GM23338 (cell line): Measurements from ENCODE around the gene RFX2. TPM values are rescaled to one million over a fixed set of nuclear protein-coding genes. Genes with fewer than 3 reads are reported as not detected.

ENCODE experiments used
- ATAC-seq: fragments of 200-7000 bp; cut with Tn5 transposase; 3 replicates; pipeline ENCODE4 v1.9.1; 2020
- DNase-seq: peaks from one replicate; pipeline ENCODE4 v3.0.0-alpha.2; 2015; ENCODE audit warnings: low spot score
- H2AFZ ChIP-seq: fragments of 200-600 bp; sonication (generic); 2 replicates; pipeline ENCODE4 v1.8.0; 2016; ENCODE audit warnings: antibody characterized with exemption, mild to moderate bottlenecking, moderate library complexity
- H3F3A ChIP-seq: fragments of 200-600 bp; sonication (generic); replicated peaks from 2 replicates; pipeline ENCODE4 v1.8.0; 2017; ENCODE audit warnings: antibody characterized with exemption, mixed run types, low read depth
- H3K27ac ChIP-seq: fragments of 200-600 bp; sonication (generic); 2 replicates; pipeline ENCODE4 v1.6.1; 2016; ENCODE audit warnings: low read depth
- H3K27me3 ChIP-seq: fragments of 200-600 bp; sonication (generic); 2 replicates; pipeline ENCODE4 v1.8.0; 2016; ENCODE audit warnings: mild to moderate bottlenecking, mixed run types, moderate library complexity; ENCODE audit not compliant: insufficient read depth
- H3K36me3 ChIP-seq: fragments of 200-600 bp; sonication (generic); 2 replicates; pipeline ENCODE4 v1.8.0; 2016; ENCODE audit warnings: mild to moderate bottlenecking; ENCODE audit not compliant: insufficient read depth
- H3K4me1 ChIP-seq: fragments of 200-600 bp; sonication (generic); 2 replicates; pipeline ENCODE4 v1.8.0; 2016; ENCODE audit warnings: mild to moderate bottlenecking, moderate library complexity; ENCODE audit not compliant: insufficient read depth
- H3K4me2 ChIP-seq: fragments of 200-600 bp; sonication (generic); 2 replicates; pipeline ENCODE4 v1.7.1; 2017; ENCODE audit warnings: mixed run types
- H3K4me3 ChIP-seq: fragments of 200-600 bp; sonication (generic); 2 replicates; pipeline ENCODE4 v1.6.1; 2016; ENCODE audit warnings: mixed run types
- H3K79me2 ChIP-seq: fragments of 200-600 bp; sonication (generic); replicated peaks from 2 replicates; pipeline ENCODE4 v1.8.0; 2017; ENCODE audit warnings: mild to moderate bottlenecking; ENCODE audit not compliant: insufficient read depth
- H3K9me2 ChIP-seq: fragments of 200-600 bp; sonication (generic); 2 replicates; pipeline ENCODE4 v1.8.0; 2017; ENCODE audit not compliant: insufficient read depth
- H4K20me1 ChIP-seq: fragments of 200-600 bp; sonication (generic); replicated peaks from 2 replicates; pipeline ENCODE4 v1.8.0; 2017; ENCODE audit warnings: mild to moderate bottlenecking; ENCODE audit not compliant: insufficient read depth
- H3K27ac Mint-ChIP-seq: 2 replicates; pipeline ENCODE4 v1.8.0; 2020; ENCODE audit warnings: inconsistent platforms, mild to moderate bottlenecking, moderate library complexity, mixed read lengths
- H3K27me3 Mint-ChIP-seq: 3 replicates; pipeline ENCODE4 v1.8.0; 2022; ENCODE audit warnings: low read depth, mild to moderate bottlenecking, moderate library complexity, mixed read lengths, inconsistent platforms; ENCODE audit not compliant: insufficient read depth, poor library complexity
- H3K36me3 Mint-ChIP-seq: 3 replicates; pipeline ENCODE4 v1.8.0; 2021; ENCODE audit warnings: low read depth, mild to moderate bottlenecking, inconsistent platforms, moderate library complexity, mixed read lengths
- H3K4me1 Mint-ChIP-seq: 3 replicates; pipeline ENCODE4 v1.8.0; 2020; ENCODE audit warnings: mild to moderate bottlenecking, inconsistent platforms, mixed read lengths
- H3K4me3 Mint-ChIP-seq: 3 replicates; pipeline ENCODE4 v1.8.0; 2021; ENCODE audit warnings: moderate library complexity, mild to moderate bottlenecking, inconsistent platforms, mixed read lengths
- H3K9me3 Mint-ChIP-seq: 3 replicates; pipeline ENCODE4 v1.8.0; 2020; ENCODE audit warnings: moderate library complexity, mild to moderate bottlenecking, inconsistent platforms, mixed read lengths
- CREB1 ChIP-seq: fragments of 250-450 bp; sonication (Bioruptor Pico); IDR thresholded peaks from 2 replicates; pipeline ENCODE4 v1.5.0; 2020; ENCODE audit warnings: low read depth, mild to moderate bottlenecking, moderate library complexity
- EZH2 ChIP-seq: fragments of 200-600 bp; sonication (generic); IDR thresholded peaks from one replicate; pipeline ENCODE4 v1.8.0; 2017; ENCODE audit warnings: antibody characterized with exemption, mild to moderate bottlenecking, low read depth; ENCODE audit not compliant: unreplicated experiment
- EZH2phosphoT487 ChIP-seq: fragments of 200-600 bp; sonication (generic); IDR thresholded peaks from one replicate; pipeline ENCODE4 v1.8.1; 2018; ENCODE audit warnings: antibody characterized with exemption; ENCODE audit not compliant: unreplicated experiment
- JUNB ChIP-seq: IDR thresholded peaks from one replicate; pipeline ENCODE4 v1.6.1; 2016; ENCODE audit warnings: antibody characterized with exemption; ENCODE audit not compliant: unreplicated experiment
- NANOG ChIP-seq: IDR thresholded peaks from 2 replicates; pipeline ENCODE4 v1.6.1; 2016; ENCODE audit warnings: antibody characterized with exemption, borderline replicate concordance
- POLR2AphosphoS5 ChIP-seq: IDR thresholded peaks from 2 replicates; pipeline ENCODE4 v1.6.1; 2016; ENCODE audit warnings: antibody characterized with exemption, low read depth
- STAT1 ChIP-seq: IDR thresholded peaks from one replicate; pipeline ENCODE4 v1.6.1; 2016; ENCODE audit warnings: antibody characterized with exemption; ENCODE audit not compliant: unreplicated experiment
- ZNF114 ChIP-seq: fragments of 250-450 bp; sonication (Bioruptor Pico); IDR thresholded peaks from 2 replicates; pipeline ENCODE4 v1.5.0; 2020; ENCODE audit warnings: mild to moderate bottlenecking, moderate library complexity
- ZNF331 ChIP-seq: fragments of 250-450 bp; sonication (Bioruptor Pico); IDR thresholded peaks from 2 replicates; pipeline ENCODE4 v1.5.0; 2020; ENCODE audit warnings: low read depth, mild to moderate bottlenecking, moderate library complexity
- polyA plus RNA-seq: library from polyadenylated mRNA; unstranded; fragments of >200 nt; fragmentation: Nextera tagmentation; extraction: Ambion mirVana; gene quantifications from 2 replicates; pipeline ENCODE4 v1.2.1, GENCODE V29; 2016
- total RNA-seq: library from RNA; depleted of rRNA; stranded (reverse); fragments of >200 nt; shearing (Covaris generic); gene quantifications from 2 replicates; pipeline ENCODE4 v1.2.3, GENCODE V29; 2014
- TF ChIP-seq, protein P1 (sequence below): IDR thresholded peaks from 2 replicates; pipeline ENCODE4 v1.6.1; 2016; ENCODE audit warnings: antibody characterized with exemption
- TF ChIP-seq, protein P2 (sequence below): IDR thresholded peaks from one replicate; pipeline ENCODE4 v1.6.1; 2018; ENCODE audit warnings: antibody characterized with exemption; ENCODE audit not compliant: unreplicated experiment
- TF ChIP-seq, protein P3 (sequence below): fragments of 250-450 bp; sonication (Bioruptor Pico); IDR thresholded peaks from 2 replicates; pipeline ENCODE4 v1.5.0; 2020; ENCODE audit warnings: mild to moderate bottlenecking, moderate library complexity
- TF ChIP-seq, protein P4 (sequence below), 2 experiments: fragments of 200-600 bp in 1 of 2; sonication (generic) in 1 of 2; conservative IDR thresholded peaks; 2 replicates each; pipeline versions ENCODE4 v1.5.1 to v1.6.1; 2016 to 2017; ENCODE audit warnings: antibody characterized with exemption in 2 of 2, low read depth in 2 of 2, mild to moderate bottlenecking in 2 of 2, moderate library complexity in 1 of 2

The RFX2 gene
- total and polyA plus RNA-seq, 2 experiments from 2014 or later, result 4.6 to 13.0 TPM

DNA sequence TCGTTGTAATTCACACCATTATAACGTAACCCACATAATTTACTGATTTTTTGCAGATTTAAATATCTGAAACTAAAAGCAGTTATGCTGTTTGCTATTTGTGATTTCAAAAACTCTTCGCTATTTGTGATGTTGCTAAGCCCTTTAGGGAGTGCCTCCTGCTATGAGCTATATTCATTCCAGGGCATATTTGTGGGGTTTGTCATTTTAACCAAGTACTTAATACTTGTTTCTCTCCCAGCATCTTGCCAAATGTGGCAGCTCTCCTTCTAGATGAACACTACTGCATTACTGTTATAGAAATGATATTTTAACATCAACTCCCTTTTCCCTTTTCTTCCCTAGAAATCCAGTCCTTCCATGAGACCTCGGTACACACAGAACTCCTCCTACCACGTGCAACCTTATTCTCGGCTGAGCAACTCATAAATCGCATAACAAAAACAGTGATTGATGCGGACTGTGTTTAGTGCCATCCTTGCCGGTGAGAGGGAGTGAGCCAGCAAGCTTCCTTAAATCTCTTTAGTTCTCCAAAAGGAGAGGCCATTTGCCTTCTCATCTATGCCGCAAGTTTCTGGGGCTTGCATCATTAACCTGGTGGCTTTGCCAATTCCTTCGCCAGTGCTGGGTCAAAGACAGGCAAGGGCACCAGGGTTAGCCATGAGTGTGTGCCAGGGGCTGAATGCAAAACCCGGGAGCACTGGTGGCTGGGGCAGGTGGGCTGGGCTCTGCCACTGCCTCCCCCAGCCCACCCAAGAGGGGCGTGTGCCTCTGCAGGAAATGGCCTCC lies 33.4 kb downstream of the RFX2 start:
- no peaks in the 10 kb centered on the region for H3K27me3 ChIP-seq
- no peaks in the 10 kb centered on the region for H3K4me1 ChIP-seq
- H3K4me1 Mint-ChIP-seq, result peaks cover 6% of the 10 kb centered on the region; the same call in 1 of the 3 replicates
- H3K4me3 ChIP-seq, result no peak overlapping the region
- no peaks in the 10 kb centered on the region for H3F3A ChIP-seq
- H4K20me1 ChIP-seq, result no peaks in the 10 kb centered on the region
- H3K4me3 Mint-ChIP-seq, result no peak overlapping the region
- no peak overlapping the region for H2AFZ ChIP-seq
- H3K27me3 Mint-ChIP-seq, result peaks cover 7% of the 10 kb centered on the region
- no peak overlapping the region for H3K27ac ChIP-seq
- H3K36me3 Mint-ChIP-seq, result no peaks in the 10 kb centered on the region
- H3K4me2 ChIP-seq, result no peak overlapping the region
- no peak overlapping the region for H3K27ac Mint-ChIP-seq
- no peaks in the 10 kb centered on the region for H3K79me2 ChIP-seq
- H3K9me3 Mint-ChIP-seq, result no peaks in the 10 kb centered on the region; the same call in 2 of the 3 replicates
- H3K9me2 ChIP-seq, result no peaks in the 10 kb centered on the region
- ATAC-seq (no peak), DNase-seq (no peak)
- TF ChIP-seq JUNB, result no peak
- no peak for TF ChIP-seq STAT1
- no peak for TF ChIP-seq EZH2
- TF ChIP-seq ZNF331 (CRISPR knock-in tag), result no peak
- TF ChIP-seq, protein P1, sequence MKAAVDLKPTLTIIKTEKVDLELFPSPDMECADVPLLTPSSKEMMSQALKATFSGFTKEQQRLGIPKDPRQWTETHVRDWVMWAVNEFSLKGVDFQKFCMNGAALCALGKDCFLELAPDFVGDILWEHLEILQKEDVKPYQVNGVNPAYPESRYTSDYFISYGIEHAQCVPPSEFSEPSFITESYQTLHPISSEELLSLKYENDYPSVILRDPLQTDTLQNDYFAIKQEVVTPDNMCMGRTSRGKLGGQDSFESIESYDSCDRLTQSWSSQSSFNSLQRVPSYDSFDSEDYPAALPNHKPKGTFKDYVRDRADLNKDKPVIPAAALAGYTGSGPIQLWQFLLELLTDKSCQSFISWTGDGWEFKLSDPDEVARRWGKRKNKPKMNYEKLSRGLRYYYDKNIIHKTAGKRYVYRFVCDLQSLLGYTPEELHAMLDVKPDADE, result no peak
- no peak for TF ChIP-seq EZH2phosphoT487
- TF ChIP-seq ZNF114, result no peak
- no peak for TF ChIP-seq CREB1 (CRISPR knock-in tag)
- TF ChIP-seq, protein P2, sequence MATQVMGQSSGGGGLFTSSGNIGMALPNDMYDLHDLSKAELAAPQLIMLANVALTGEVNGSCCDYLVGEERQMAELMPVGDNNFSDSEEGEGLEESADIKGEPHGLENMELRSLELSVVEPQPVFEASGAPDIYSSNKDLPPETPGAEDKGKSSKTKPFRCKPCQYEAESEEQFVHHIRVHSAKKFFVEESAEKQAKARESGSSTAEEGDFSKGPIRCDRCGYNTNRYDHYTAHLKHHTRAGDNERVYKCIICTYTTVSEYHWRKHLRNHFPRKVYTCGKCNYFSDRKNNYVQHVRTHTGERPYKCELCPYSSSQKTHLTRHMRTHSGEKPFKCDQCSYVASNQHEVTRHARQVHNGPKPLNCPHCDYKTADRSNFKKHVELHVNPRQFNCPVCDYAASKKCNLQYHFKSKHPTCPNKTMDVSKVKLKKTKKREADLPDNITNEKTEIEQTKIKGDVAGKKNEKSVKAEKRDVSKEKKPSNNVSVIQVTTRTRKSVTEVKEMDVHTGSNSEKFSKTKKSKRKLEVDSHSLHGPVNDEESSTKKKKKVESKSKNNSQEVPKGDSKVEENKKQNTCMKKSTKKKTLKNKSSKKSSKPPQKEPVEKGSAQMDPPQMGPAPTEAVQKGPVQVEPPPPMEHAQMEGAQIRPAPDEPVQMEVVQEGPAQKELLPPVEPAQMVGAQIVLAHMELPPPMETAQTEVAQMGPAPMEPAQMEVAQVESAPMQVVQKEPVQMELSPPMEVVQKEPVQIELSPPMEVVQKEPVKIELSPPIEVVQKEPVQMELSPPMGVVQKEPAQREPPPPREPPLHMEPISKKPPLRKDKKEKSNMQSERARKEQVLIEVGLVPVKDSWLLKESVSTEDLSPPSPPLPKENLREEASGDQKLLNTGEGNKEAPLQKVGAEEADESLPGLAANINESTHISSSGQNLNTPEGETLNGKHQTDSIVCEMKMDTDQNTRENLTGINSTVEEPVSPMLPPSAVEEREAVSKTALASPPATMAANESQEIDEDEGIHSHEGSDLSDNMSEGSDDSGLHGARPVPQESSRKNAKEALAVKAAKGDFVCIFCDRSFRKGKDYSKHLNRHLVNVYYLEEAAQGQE, result no peak
- TF ChIP-seq NANOG, result no peak
- TF ChIP-seq POLR2AphosphoS5, result no peak
- TF ChIP-seq, protein P3, sequence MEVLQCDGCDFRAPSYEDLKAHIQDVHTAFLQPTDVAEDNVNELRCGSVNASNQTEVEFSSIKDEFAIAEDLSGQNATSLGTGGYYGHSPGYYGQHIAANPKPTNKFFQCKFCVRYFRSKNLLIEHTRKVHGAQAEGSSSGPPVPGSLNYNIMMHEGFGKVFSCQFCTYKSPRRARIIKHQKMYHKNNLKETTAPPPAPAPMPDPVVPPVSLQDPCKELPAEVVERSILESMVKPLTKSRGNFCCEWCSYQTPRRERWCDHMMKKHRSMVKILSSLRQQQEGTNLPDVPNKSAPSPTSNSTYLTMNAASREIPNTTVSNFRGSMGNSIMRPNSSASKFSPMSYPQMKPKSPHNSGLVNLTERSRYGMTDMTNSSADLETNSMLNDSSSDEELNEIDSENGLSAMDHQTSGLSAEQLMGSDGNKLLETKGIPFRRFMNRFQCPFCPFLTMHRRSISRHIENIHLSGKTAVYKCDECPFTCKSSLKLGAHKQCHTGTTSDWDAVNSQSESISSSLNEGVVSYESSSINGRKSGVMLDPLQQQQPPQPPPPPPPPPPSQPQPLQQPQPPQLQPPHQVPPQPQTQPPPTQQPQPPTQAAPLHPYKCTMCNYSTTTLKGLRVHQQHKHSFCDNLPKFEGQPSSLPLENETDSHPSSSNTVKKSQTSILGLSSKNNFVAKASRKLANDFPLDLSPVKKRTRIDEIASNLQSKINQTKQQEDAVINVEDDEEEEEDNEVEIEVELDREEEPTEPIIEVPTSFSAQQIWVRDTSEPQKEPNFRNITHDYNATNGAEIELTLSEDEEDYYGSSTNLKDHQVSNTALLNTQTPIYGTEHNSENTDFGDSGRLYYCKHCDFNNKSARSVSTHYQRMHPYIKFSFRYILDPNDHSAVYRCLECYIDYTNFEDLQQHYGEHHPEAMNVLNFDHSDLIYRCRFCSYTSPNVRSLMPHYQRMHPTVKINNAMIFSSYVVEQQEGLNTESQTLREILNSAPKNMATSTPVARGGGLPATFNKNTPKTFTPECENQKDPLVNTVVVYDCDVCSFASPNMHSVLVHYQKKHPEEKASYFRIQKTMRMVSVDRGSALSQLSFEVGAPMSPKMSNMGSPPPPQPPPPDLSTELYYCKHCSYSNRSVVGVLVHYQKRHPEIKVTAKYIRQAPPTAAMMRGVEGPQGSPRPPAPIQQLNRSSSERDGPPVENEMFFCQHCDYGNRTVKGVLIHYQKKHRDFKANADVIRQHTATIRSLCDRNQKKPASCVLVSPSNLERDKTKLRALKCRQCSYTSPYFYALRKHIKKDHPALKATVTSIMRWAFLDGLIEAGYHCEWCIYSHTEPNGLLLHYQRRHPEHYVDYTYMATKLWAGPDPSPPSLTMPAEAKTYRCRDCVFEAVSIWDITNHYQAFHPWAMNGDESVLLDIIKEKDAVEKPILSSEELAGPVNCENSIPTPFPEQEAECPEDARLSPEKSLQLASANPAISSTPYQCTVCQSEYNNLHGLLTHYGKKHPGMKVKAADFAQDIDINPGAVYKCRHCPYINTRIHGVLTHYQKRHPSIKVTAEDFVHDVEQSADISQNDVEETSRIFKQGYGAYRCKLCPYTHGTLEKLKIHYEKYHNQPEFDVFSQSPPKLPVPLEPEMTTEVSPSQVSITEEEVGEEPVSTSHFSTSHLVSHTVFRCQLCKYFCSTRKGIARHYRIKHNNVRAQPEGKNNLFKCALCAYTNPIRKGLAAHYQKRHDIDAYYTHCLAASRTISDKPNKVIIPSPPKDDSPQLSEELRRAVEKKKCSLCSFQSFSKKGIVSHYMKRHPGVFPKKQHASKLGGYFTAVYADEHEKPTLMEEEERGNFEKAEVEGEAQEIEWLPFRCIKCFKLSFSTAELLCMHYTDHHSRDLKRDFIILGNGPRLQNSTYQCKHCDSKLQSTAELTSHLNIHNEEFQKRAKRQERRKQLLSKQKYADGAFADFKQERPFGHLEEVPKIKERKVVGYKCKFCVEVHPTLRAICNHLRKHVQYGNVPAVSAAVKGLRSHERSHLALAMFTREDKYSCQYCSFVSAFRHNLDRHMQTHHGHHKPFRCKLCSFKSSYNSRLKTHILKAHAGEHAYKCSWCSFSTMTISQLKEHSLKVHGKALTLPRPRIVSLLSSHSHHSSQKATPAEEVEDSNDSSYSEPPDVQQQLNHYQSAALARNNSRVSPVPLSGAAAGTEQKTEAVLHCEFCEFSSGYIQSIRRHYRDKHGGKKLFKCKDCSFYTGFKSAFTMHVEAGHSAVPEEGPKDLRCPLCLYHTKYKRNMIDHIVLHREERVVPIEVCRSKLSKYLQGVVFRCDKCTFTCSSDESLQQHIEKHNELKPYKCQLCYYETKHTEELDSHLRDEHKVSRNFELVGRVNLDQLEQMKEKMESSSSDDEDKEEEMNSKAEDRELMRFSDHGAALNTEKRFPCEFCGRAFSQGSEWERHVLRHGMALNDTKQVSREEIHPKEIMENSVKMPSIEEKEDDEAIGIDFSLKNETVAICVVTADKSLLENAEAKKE (CRISPR knock-in tag), result no peak
- TF ChIP-seq, protein P4, sequence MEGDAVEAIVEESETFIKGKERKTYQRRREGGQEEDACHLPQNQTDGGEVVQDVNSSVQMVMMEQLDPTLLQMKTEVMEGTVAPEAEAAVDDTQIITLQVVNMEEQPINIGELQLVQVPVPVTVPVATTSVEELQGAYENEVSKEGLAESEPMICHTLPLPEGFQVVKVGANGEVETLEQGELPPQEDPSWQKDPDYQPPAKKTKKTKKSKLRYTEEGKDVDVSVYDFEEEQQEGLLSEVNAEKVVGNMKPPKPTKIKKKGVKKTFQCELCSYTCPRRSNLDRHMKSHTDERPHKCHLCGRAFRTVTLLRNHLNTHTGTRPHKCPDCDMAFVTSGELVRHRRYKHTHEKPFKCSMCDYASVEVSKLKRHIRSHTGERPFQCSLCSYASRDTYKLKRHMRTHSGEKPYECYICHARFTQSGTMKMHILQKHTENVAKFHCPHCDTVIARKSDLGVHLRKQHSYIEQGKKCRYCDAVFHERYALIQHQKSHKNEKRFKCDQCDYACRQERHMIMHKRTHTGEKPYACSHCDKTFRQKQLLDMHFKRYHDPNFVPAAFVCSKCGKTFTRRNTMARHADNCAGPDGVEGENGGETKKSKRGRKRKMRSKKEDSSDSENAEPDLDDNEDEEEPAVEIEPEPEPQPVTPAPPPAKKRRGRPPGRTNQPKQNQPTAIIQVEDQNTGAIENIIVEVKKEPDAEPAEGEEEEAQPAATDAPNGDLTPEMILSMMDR (conservative IDR thresholded peaks at IDR 0.05; ENCODE audit: low read depth in 2 of 2), result no peak
- no peaks in the 10 kb centered on the region for H3K36me3 ChIP-seq
